K562 (cell line): ENCODE data around the gene RNF217. TPM values are rescaled to one million over a fixed set of nuclear protein-coding genes. Genes with fewer than 3 reads are reported as not detected.

ENCODE experiments used
- CHD7 ChIP-seq: fragments of 200-600 bp; sonication (generic); IDR thresholded peaks from one replicate; pipeline ENCODE4 v1.6.1; 2012; ENCODE audit warnings: mild to moderate bottlenecking, low read depth, low read length, inconsistent platforms
- HBP1 ChIP-seq: fragments of 450-650 bp; formaldehyde crosslinking; IDR thresholded peaks from 2 replicates; pipeline ENCODE4 v1.4.0; 2022; ENCODE audit warnings: missing genetic modification characterization
- ILK ChIP-seq: fragments of 450-650 bp; IDR thresholded peaks from 2 replicates; pipeline ENCODE4 v1.6.1; 2016; ENCODE audit warnings: missing genetic modification characterization, low read depth, mild to moderate bottlenecking, missing compliant biosample characterization, moderate library complexity, borderline replicate concordance
- MAFF ChIP-seq: IDR thresholded peaks from 2 replicates; pipeline ENCODE4 v1.6.1; 2012; ENCODE audit warnings: low read length, improper control_type of control experiment
- TAF15 ChIP-seq: fragments of 200-400 bp; formaldehyde crosslinking; IDR thresholded peaks from 2 replicates; pipeline ENCODE4 v1.6.1; 2017; ENCODE audit warnings: mild to moderate bottlenecking, low read depth, low read length, moderate library complexity
- polyA plus RNA-seq, 8 experiments: library from polyadenylated mRNA; depleted of rRNA in 4 of 8; stranded (reverse) in 5 of 8; unstranded in 3 of 8; fragments of >200 nt; fragmentation: Nextera tagmentation in 2 of 8; fragmentation: Illumina TruSeq in 1 of 8; extraction: Ambion mirVana in 2 of 8; extraction: Trizol in 1 of 8; gene quantifications; 2 replicates each; pipeline versions ENCODE4 v1.2.1 to v1.2.3, GENCODE V29; 2011 to 2014; ENCODE audit warnings: inconsistent platforms in 1 of 8, missing spikeins in 1 of 8
- total RNA-seq, 7 experiments: library from RNA; depleted of rRNA in 6 of 7; stranded (reverse); fragments of >200 nt in 6 of 7; fragmentation: Illumina TruSeq in 2 of 7; extraction: Trizol in 2 of 7; gene quantifications; 2 replicates each; pipeline versions ENCODE4 v1.2.1 to v1.2.3, GENCODE V29; 2011 to 2021; ENCODE audit warnings: low replicate concordance in 1 of 7

RNF217 gene
- total and polyA plus RNA-seq, 9 of the 15 experiments (the other 6 are each of a cell fraction or from before 2014, with no cell fraction given), result 2.9 to 25.6 (median 12.0) TPM

GRCh38 chr6:124913056-124913455 lies 49.2 kb upstream of the RNF217 start (continued):
- TF ChIP-seq CHD7 (no peak), ILK (tag) (no peak), HBP1 (CRISPR knock-in tag) (no peak), MAFF (no peak), TAF15 (no peak)
